ENCODE results near the gene NXF1.
A peak's percentile ranks its signal among the peaks of the same experiment; 100 is the strongest.

DNA sequence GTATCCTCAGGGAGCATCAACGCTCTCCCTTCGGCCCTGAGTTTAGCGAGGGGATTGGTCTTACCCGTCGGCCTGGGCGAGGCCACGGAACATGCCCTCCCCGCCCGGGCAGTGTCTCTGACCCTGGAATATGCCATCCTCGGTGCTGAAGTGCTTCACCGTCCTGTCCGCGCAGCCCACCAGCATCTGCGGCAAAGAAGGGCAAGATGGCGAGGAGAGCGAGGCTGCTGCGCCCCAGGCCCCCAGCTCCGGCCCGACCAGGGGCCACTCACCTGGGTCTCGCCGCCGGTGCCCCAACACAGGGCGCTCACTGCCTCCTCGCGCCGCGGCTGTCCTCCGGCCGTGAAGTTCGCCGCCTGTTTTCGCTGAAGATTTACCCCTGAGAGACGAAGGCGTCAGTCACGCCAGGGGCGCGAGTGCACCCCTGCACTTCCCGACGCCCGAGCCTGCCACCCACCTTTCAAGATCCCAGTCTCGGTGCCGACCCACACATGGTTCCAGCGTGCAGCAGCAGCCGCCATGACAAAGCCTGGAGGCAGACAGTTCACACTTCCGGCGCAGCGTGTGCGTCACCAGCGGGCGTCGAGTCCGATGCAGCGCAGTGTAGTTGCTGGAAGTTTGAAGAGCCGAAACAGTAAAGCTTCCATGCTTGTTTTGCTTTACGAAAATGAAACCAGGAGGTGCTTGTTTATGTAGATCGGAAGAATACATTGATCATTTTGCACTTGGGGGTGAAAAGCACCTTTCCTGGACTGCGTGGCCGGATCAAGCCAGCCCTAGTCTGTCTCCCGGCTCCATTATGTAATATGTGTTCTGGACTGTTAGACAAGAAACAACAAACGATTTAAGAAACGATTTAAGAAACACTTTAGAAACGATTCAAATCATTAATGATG, 34.1 kb upstream of the NXF1 start, which contains the start of gene WDR74:
- TF ChIP-seq, protein P1, sequence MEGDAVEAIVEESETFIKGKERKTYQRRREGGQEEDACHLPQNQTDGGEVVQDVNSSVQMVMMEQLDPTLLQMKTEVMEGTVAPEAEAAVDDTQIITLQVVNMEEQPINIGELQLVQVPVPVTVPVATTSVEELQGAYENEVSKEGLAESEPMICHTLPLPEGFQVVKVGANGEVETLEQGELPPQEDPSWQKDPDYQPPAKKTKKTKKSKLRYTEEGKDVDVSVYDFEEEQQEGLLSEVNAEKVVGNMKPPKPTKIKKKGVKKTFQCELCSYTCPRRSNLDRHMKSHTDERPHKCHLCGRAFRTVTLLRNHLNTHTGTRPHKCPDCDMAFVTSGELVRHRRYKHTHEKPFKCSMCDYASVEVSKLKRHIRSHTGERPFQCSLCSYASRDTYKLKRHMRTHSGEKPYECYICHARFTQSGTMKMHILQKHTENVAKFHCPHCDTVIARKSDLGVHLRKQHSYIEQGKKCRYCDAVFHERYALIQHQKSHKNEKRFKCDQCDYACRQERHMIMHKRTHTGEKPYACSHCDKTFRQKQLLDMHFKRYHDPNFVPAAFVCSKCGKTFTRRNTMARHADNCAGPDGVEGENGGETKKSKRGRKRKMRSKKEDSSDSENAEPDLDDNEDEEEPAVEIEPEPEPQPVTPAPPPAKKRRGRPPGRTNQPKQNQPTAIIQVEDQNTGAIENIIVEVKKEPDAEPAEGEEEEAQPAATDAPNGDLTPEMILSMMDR (IDR thresholded peaks at IDR 0.05 in 4 of 5, conservative IDR thresholded peaks at IDR 0.05 in 1 of 5), result no peak
- peak; percentile 70 to 79 for TF ChIP-seq POLR2A (IDR thresholded peaks at IDR 0.05)

Measured in gastrocnemius medialis (tissue), 4 donors.